ENCODE measurements around the gene DKK2.

Gene DKK2

GRCh38 chr4:107017443-107018343, 18.4 kb downstream of the DKK2 start:
- DNase-seq (ENCODE audit: low read depth) = no peak

- no peak for DNase-seq (ENCODE audit: low read depth)
Observed at GRCh38 chr4:107011312-107011711, 24.8 kb downstream of the DKK2 start.

GRCh38 chr4:107009196-107009968, 26.7 kb downstream of the DKK2 start:
- DNase-seq (ENCODE audit: low read depth) = no peak

- no peak for DNase-seq (ENCODE audit: low read depth)
Observed at GRCh38 chr4:107008115-107008514, 28.0 kb downstream of the DKK2 start.

- no peak for DNase-seq (ENCODE audit: low read depth)
Observed at GRCh38 chr4:107006218-107006617, 29.9 kb downstream of the DKK2 start.

GRCh38 chr4:106996490-106996889, 39.6 kb downstream of the DKK2 start:
- no peak for DNase-seq (ENCODE audit: low read depth)

GRCh38 chr4:106993827-106994226, 42.3 kb downstream of the DKK2 start:
- DNase-seq (ENCODE audit: low read depth) = no peak

GRCh38 chr4:106987311-106987710, 48.8 kb downstream of the DKK2 start:
- no peak for DNase-seq (ENCODE audit: low read depth)

GRCh38 chr4:106986486-106986885, 49.6 kb downstream of the DKK2 start:
- DNase-seq (ENCODE audit: low read depth) = no peak

- DNase-seq (ENCODE audit: low read depth) = no peak
Observed at GRCh38 chr4:106985830-106986229, 50.3 kb downstream of the DKK2 start.

- DNase-seq (ENCODE audit: low read depth) = no peak
Observed at GRCh38 chr4:106982711-106983211, 53.4 kb downstream of the DKK2 start.

GRCh38 chr4:106981431-106981830, 54.7 kb downstream of the DKK2 start:
- DNase-seq (ENCODE audit: low read depth) = no peak

- DNase-seq (ENCODE audit: low read depth) = no peak
Observed at GRCh38 chr4:106979476-106979875, 56.6 kb downstream of the DKK2 start.

- DNase-seq (ENCODE audit: low read depth) = no peak
Observed at GRCh38 chr4:106978046-106978774, 57.9 kb downstream of the DKK2 start.

GRCh38 chr4:106971636-106972035, 64.5 kb downstream of the DKK2 start:
- DNase-seq (ENCODE audit: low read depth) = no peak

GRCh38 chr4:106967892-106968291, 68.2 kb downstream of the DKK2 start:
- no peak for DNase-seq (ENCODE audit: low read depth)

GRCh38 chr4:106953036-106953705, 82.9 kb downstream of the DKK2 start:
- no peak for DNase-seq (ENCODE audit: low read depth)

GRCh38 chr4:106951891-106952290, 84.2 kb downstream of the DKK2 start:
- DNase-seq (ENCODE audit: low read depth) = no peak

- no peak for DNase-seq (ENCODE audit: low read depth)
Observed at GRCh38 chr4:106941841-106942240, 94.3 kb downstream of the DKK2 start.

GRCh38 chr4:106930522-106930921, 105.6 kb downstream of the DKK2 start:
- DNase-seq (ENCODE audit: low read depth) = no peak

- DNase-seq (ENCODE audit: low read depth) = no peak
Observed at GRCh38 chr4:106929248-106929647, 106.9 kb downstream of the DKK2 start.

GRCh38 chr4:106914223-106914622, 121.9 kb downstream of the DKK2 start:
- DNase-seq (ENCODE audit: low read depth) = no peak
